ENCODE results near the gene RPSA. TPM values are rescaled to one million over a fixed set of nuclear protein-coding genes. Genes with fewer than 3 reads are reported as not detected.

RPSA gene
- polyA plus RNA-seq, 1 donor (not counting 4 experiments of a cell fraction or from before 2014, with no cell fraction given) = 3,195 TPM

GRCh38 chr3:39385456-39386090 is 20.9 kb upstream of the RPSA start:
- Histone ChIP-seq H2AFZ (ENCODE audit: control insufficient read depth, low read length) (no peak overlapping the region), H3K4me2 (ENCODE audit: control insufficient read depth, extremely low read depth, insufficient read depth, low read depth, low read length) (peak overlapping the region; percentile 61), H3K36me3 (ENCODE audit: control insufficient read depth in 2 of 2, extremely low read depth in 1 of 2, insufficient read depth in 2 of 2, low read length in 2 of 2) (peaks cover 3 to 6% of the 10 kb centered on the region in 2 experiments), H3K79me2 (ENCODE audit: control insufficient read depth, insufficient read depth, low read length) (peaks cover 59% of the 10 kb centered on the region), H3K4me3 (ENCODE audit: control insufficient read depth in 2 of 3, extremely low read depth in 1 of 3, insufficient read depth in 2 of 3, low read depth in 1 of 3, low read length in 3 of 3) (no peak overlapping the region), H3K9me1 (ENCODE audit: control insufficient read depth, extremely low read depth, insufficient read depth, low read length) (peaks cover 4% of the 10 kb centered on the region), H3K9ac (ENCODE audit: control insufficient read depth, extremely low read depth, insufficient read depth, low read length) (no peak overlapping the region), H3K27me3 (ENCODE audit: control insufficient read depth, extremely low read depth, insufficient read depth, low read length) (no peaks in the 10 kb centered on the region), H3K27ac (ENCODE audit: control insufficient read depth, insufficient read depth, low read length) (no peak overlapping the region), H4K20me1 (ENCODE audit: control insufficient read depth, extremely low read depth, insufficient read depth, low read length) (peaks cover 9% of the 10 kb centered on the region), H3K4me1 (ENCODE audit: control insufficient read depth, extremely low read depth, insufficient read depth, low read length) (peaks cover 21% of the 10 kb centered on the region), H3K9me3 (ENCODE audit: control insufficient read depth, low read depth, low read length) (no peaks in the 10 kb centered on the region)
- TF ChIP-seq EZH2 (IDR thresholded peaks at IDR 0.05; ENCODE audit: low read length) (no peak), CTCF (optimal IDR thresholded peaks at IDR 0.05 in 1 of 3, IDR thresholded peaks at IDR 0.05 in 1 of 3, conservative IDR thresholded peaks at IDR 0.05 in 1 of 3; ENCODE audit: extremely low read depth in 1 of 3, insufficient read depth in 2 of 3, low read length in 3 of 3) (no peak)
- no peak for FAIRE-seq
- no peak for DNase-seq (ENCODE audit: low read depth, low spot score)
- dilution Hi-C loops (cut with MboI; ENCODE audit: extremely low pct_ligation_motif_present, low sequenced_read_pairs) = no loop called here

GRCh38 chr3:39386318-39386717 is 20.2 kb upstream of the RPSA start:
- DNase-seq (ENCODE audit: low read depth, low spot score) = no peak
- H2AFZ ChIP-seq (ENCODE audit: control insufficient read depth, low read length) = no peak overlapping the region
- H4K20me1 ChIP-seq (ENCODE audit: control insufficient read depth, extremely low read depth, insufficient read depth, low read length) = peaks cover 12% of the 10 kb centered on the region
- H3K36me3 ChIP-seq (ENCODE audit: control insufficient read depth in 2 of 2, extremely low read depth in 1 of 2, insufficient read depth in 2 of 2, low read length in 2 of 2) = peaks cover 7 to 13% of the 10 kb centered on the region in 2 experiments
- no peak for FAIRE-seq
- TF ChIP-seq EZH2 (IDR thresholded peaks at IDR 0.05; ENCODE audit: low read length) (no peak), CTCF (optimal IDR thresholded peaks at IDR 0.05 in 1 of 3, IDR thresholded peaks at IDR 0.05 in 1 of 3, conservative IDR thresholded peaks at IDR 0.05 in 1 of 3; ENCODE audit: extremely low read depth in 1 of 3, insufficient read depth in 2 of 3, low read length in 3 of 3) (no peak)
- no peaks in the 10 kb centered on the region for H3K27me3 ChIP-seq (ENCODE audit: control insufficient read depth, extremely low read depth, insufficient read depth, low read length)
- H3K4me2 ChIP-seq (ENCODE audit: control insufficient read depth, extremely low read depth, insufficient read depth, low read depth, low read length) = no peak overlapping the region
- peaks cover 4% of the 10 kb centered on the region for H3K9me1 ChIP-seq (ENCODE audit: control insufficient read depth, extremely low read depth, insufficient read depth, low read length)
- no peak overlapping the region for H3K9ac ChIP-seq (ENCODE audit: control insufficient read depth, extremely low read depth, insufficient read depth, low read length)
- H3K79me2 ChIP-seq (ENCODE audit: control insufficient read depth, insufficient read depth, low read length) = peaks cover 59% of the 10 kb centered on the region
- dilution Hi-C loops (cut with MboI; ENCODE audit: extremely low pct_ligation_motif_present, low sequenced_read_pairs) = no loop called here
- no peak overlapping the region for H3K4me3 ChIP-seq (ENCODE audit: control insufficient read depth in 2 of 3, extremely low read depth in 1 of 3, insufficient read depth in 2 of 3, low read depth in 1 of 3, low read length in 3 of 3)
- H3K9me3 ChIP-seq (ENCODE audit: control insufficient read depth, low read depth, low read length) = no peaks in the 10 kb centered on the region
- peaks cover 21% of the 10 kb centered on the region for H3K4me1 ChIP-seq (ENCODE audit: control insufficient read depth, extremely low read depth, insufficient read depth, low read length)
- H3K27ac ChIP-seq (ENCODE audit: control insufficient read depth, insufficient read depth, low read length) = no peak overlapping the region
